SK-N-SH (cell line): ENCODE measurements around the gene ANGPTL8. TPM values are rescaled to one million over a fixed set of nuclear protein-coding genes. Genes with fewer than 3 reads are reported as not detected.

Experiments used
- CTCF ChIA-PET: fragments of 300-600, 350-600 bp; formaldehyde crosslinking; extraction: SDS; loops from one replicate; lab custom pipeline; 2021; lab: Yijun Ruan, JAX
- POLR2A ChIA-PET: fragments of 350-600 bp; sonication (Branson Sonifier 250); formaldehyde crosslinking; extraction: SDS; loops from one replicate; lab custom pipeline; 2020; ENCODE audit warnings: antibody characterized with exemption, inconsistent platforms; lab: Yijun Ruan, JAX
- DNase-seq: peaks from one replicate; pipeline ENCODE4 v3.0.0; 2012
- H2AFZ ChIP-seq: fragments of 200-600 bp; sonication (generic); 2 replicates; pipeline ENCODE4 v1.8.1; 2016; ENCODE audit warnings: antibody characterized with exemption, mild to moderate bottlenecking, low read depth
- H3F3A ChIP-seq: fragments of 200-600 bp; sonication (generic); replicated peaks from 2 replicates; pipeline ENCODE3; 2016; ENCODE audit warnings: antibody characterized with exemption, mild to moderate bottlenecking; ENCODE audit not compliant: insufficient read depth
- H3K27ac ChIP-seq, 2 experiments: fragments of 200-500 bp in 1 of 2; fragments of 200-600 bp in 1 of 2; sonication (Bioruptor generic) in 1 of 2; sonication (generic), shearing (Covaris generic) in 1 of 2; 2 replicates each; pipeline versions ENCODE4 v1.5.1 to v1.6.1; 2014 to 2016; ENCODE audit warnings: low read depth in 2 of 2, inconsistent platforms in 1 of 2, low read length in 1 of 2, mild to moderate bottlenecking in 1 of 2, mixed read lengths in 1 of 2
- H3K27me3 ChIP-seq: fragments of 200-600 bp; sonication (generic), shearing (Covaris generic); 2 replicates; pipeline ENCODE4 v1.6.1; 2016; ENCODE audit warnings: mixed run types; ENCODE audit not compliant: insufficient read depth
- H3K36me3 ChIP-seq, 2 experiments: fragments of 200-500 bp in 1 of 2; fragments of 200-600 bp in 1 of 2; sonication (Bioruptor generic) in 1 of 2; sonication (generic) in 1 of 2; replicated peaks in 1 of 2; 2 replicates each; pipeline versions ENCODE3 to v1.5.1; 2014 to 2016; ENCODE audit warnings: low read length in 1 of 2, mild to moderate bottlenecking in 1 of 2; ENCODE audit not compliant: insufficient read depth in 2 of 2, control insufficient read depth in 1 of 2
- H3K4me1 ChIP-seq, 2 experiments: fragments of 200-500 bp in 1 of 2; fragments of 200-600 bp in 1 of 2; sonication (Bioruptor generic) in 1 of 2; sonication (generic), shearing (Covaris generic) in 1 of 2; 2 replicates each; pipeline versions ENCODE4 v1.5.1 to v1.6.1; 2014 to 2016; ENCODE audit warnings: low read depth in 1 of 2, low read length in 1 of 2, mixed run types in 1 of 2; ENCODE audit not compliant: insufficient read depth in 2 of 2, control insufficient read depth in 1 of 2
- H3K4me2 ChIP-seq: fragments of 200-600 bp; sonication (generic), shearing (Covaris generic); 2 replicates; pipeline ENCODE4 v1.6.1; 2017; ENCODE audit warnings: mixed run types
- H3K4me3 ChIP-seq, 2 experiments: fragments of 200-500 bp in 1 of 2; fragments of 200-600 bp in 1 of 2; sonication (Bioruptor generic) in 1 of 2; sonication (generic), shearing (Covaris generic) in 1 of 2; 2 replicates each; pipeline versions ENCODE4 v1.5.1 to v1.8.1; 2014 to 2016; ENCODE audit warnings: low read depth in 2 of 2, inconsistent platforms in 1 of 2, low read length in 1 of 2, mild to moderate bottlenecking in 1 of 2, mixed read lengths in 1 of 2, moderate library complexity in 1 of 2
- H3K79me2 ChIP-seq: fragments of 200-600 bp; sonication (generic); 2 replicates; pipeline ENCODE4 v1.8.1; 2017; ENCODE audit warnings: mild to moderate bottlenecking; ENCODE audit not compliant: insufficient read depth
- H3K9ac ChIP-seq: fragments of 200-600 bp; sonication (generic); 2 replicates; pipeline ENCODE4 v1.6.1; 2017; ENCODE audit warnings: mixed run types
- H3K9me2 ChIP-seq: fragments of 200-600 bp; sonication (generic); 2 replicates; pipeline ENCODE4 v1.6.1; 2017; ENCODE audit warnings: mixed run types
- H3K9me3 ChIP-seq: fragments of 200-600 bp; sonication (generic); 2 replicates; pipeline ENCODE4 v1.6.1; 2017; ENCODE audit warnings: mixed run types, mild to moderate bottlenecking, moderate library complexity
- H4K20me1 ChIP-seq: fragments of 200-600 bp; sonication (generic); 2 replicates; pipeline ENCODE4 v1.6.1; 2017; ENCODE audit warnings: mild to moderate bottlenecking, mixed run types; ENCODE audit not compliant: insufficient read depth
- CHD2 ChIP-seq: fragments of 150-350 bp; IDR thresholded peaks from 2 replicates; pipeline ENCODE4 v1.6.1; 2018; ENCODE audit warnings: low read length; ENCODE audit not compliant: partially characterized antibody
- ELF1 ChIP-seq: IDR thresholded peaks from 2 replicates; pipeline ENCODE4 v1.4.0; 2012
- EP300 ChIP-seq, 2 experiments: IDR thresholded peaks; 2 replicates each; pipeline versions ENCODE4 v1.4.0 to v1.6.1; 2012; ENCODE audit warnings: borderline replicate concordance in 1 of 2, low read depth in 1 of 2, low read length in 1 of 2
- FOSL2 ChIP-seq: IDR thresholded peaks from 2 replicates; pipeline ENCODE4 v1.4.0; 2012; ENCODE audit warnings: low read depth, mild to moderate bottlenecking, moderate library complexity, borderline replicate concordance
- FOXJ3 ChIP-seq: sonication (generic); formaldehyde crosslinking; IDR thresholded peaks from 2 replicates; pipeline ENCODE4 v1.5.1; 2020; ENCODE audit warnings: mild to moderate bottlenecking, missing genetic modification reagents
- FOXM1 ChIP-seq: IDR thresholded peaks from 2 replicates; pipeline ENCODE4 v1.4.0; 2012; ENCODE audit warnings: low read depth, mild to moderate bottlenecking
- GATA2 ChIP-seq: sonication (generic); formaldehyde crosslinking; IDR thresholded peaks from 2 replicates; pipeline ENCODE4 v1.5.0; 2020; ENCODE audit warnings: mild to moderate bottlenecking, missing genetic modification reagents
- IRF3 ChIP-seq: fragments of 150-350 bp; IDR thresholded peaks from 2 replicates; pipeline ENCODE4 v1.6.1; 2016; ENCODE audit warnings: mild to moderate bottlenecking, low read depth, low read length
- JUND ChIP-seq: IDR thresholded peaks from 2 replicates; pipeline ENCODE4 v1.4.0; 2012
- MEF2A ChIP-seq: IDR thresholded peaks from 2 replicates; pipeline ENCODE4 v1.4.0; 2012; ENCODE audit warnings: low read depth, borderline replicate concordance
- PBX3 ChIP-seq: IDR thresholded peaks from 2 replicates; pipeline ENCODE4; 2012
- POLR2AphosphoS5 ChIP-seq: IDR thresholded peaks from 2 replicates; pipeline ENCODE4 v1.6.1; 2012; ENCODE audit warnings: low read depth, low read length
- RAD21 ChIP-seq: IDR thresholded peaks from 2 replicates; pipeline ENCODE4 v1.6.1; 2012; ENCODE audit warnings: mild to moderate bottlenecking, low read length
- RCOR1 ChIP-seq: fragments of 150-350 bp; IDR thresholded peaks from 2 replicates; pipeline ENCODE4 v1.6.1; 2017; ENCODE audit warnings: antibody characterized with exemption, low read length
- RXRA ChIP-seq: IDR thresholded peaks from 2 replicates; pipeline ENCODE4 v1.4.0; 2012; ENCODE audit warnings: low read depth, mild to moderate bottlenecking, borderline replicate concordance
- SIN3A ChIP-seq: IDR thresholded peaks from 2 replicates; pipeline ENCODE4 v1.6.1; 2012; ENCODE audit warnings: low read depth, mild to moderate bottlenecking, low read length, moderate library complexity, borderline replicate concordance
- SMC3 ChIP-seq: IDR thresholded peaks from 2 replicates; pipeline ENCODE4 v1.6.1; 2012; ENCODE audit warnings: low read depth, low read length, improper control_type of control experiment
- TAF1 ChIP-seq: IDR thresholded peaks from 2 replicates; pipeline ENCODE4 v1.6.1; 2012; ENCODE audit warnings: low read depth, mild to moderate bottlenecking, low read length, moderate library complexity, borderline replicate concordance
- TCF12 ChIP-seq: IDR thresholded peaks from 2 replicates; pipeline ENCODE4 v1.4.0; 2012
- USF1 ChIP-seq: IDR thresholded peaks from 2 replicates; pipeline ENCODE4 v1.4.0; 2012; ENCODE audit warnings: low read depth, borderline replicate concordance
- USF2 ChIP-seq: fragments of 150-350 bp; IDR thresholded peaks from 2 replicates; pipeline ENCODE4 v1.6.1; 2017; ENCODE audit warnings: antibody characterized with exemption, low read length, low read depth, borderline replicate concordance
- YY1 ChIP-seq: IDR thresholded peaks from 2 replicates; pipeline ENCODE4 v1.4.0; 2012; ENCODE audit warnings: low read depth, mild to moderate bottlenecking
- WGBS: methylation state at CpG from one replicate; pipeline ENCODE4 v1.1.6; 2017; ENCODE audit warnings: low lambda C conversion rate; 5-methylcytosine and 5-hydroxymethylcytosine counted together
- polyA plus RNA-seq, 3 experiments: library from polyadenylated mRNA; depleted of rRNA; stranded (reverse); fragments of >200 nt; gene quantifications; 2 replicates each; pipeline ENCODE4 v1.2.3, GENCODE V29; 2012

Gene ANGPTL8
- polyA plus RNA-seq, 1 of the 3 experiments (the other 2 are of a cell fraction), result 0.21 TPM

GRCh38 chr19:11257846-11258380 lies 18.5 kb downstream of the ANGPTL8 start:
- TF ChIP-seq FOSL2, result no peak
- no peak for TF ChIP-seq IRF3
- TF ChIP-seq TCF12, result no peak
- TF ChIP-seq USF2, result no peak
- TF ChIP-seq TAF1, result no peak
- no peak for TF ChIP-seq RAD21
- no peak for TF ChIP-seq FOXM1
- no peak for TF ChIP-seq JUND
- TF ChIP-seq SMC3, result no peak
- TF ChIP-seq EP300 (IDR thresholded peaks at IDR 0.05; ENCODE audit: borderline replicate concordance in 1 of 2, low read depth in 1 of 2, low read length in 1 of 2), result no peak
- no peak for TF ChIP-seq POLR2AphosphoS5
- TF ChIP-seq SIN3A, result no peak
- TF ChIP-seq, all 33 proteins: peak for 0
- WGBS, result 94% methylated on average over 3 of the region's 3 CpGs
- no peak overlapping the region for H3K9ac ChIP-seq
- no peaks in the 10 kb centered on the region for H3K9me2 ChIP-seq
- no peak overlapping the region for H3K4me2 ChIP-seq
- no peaks in the 10 kb centered on the region for H3K27me3 ChIP-seq
- no peak overlapping the region for H3K27ac ChIP-seq
- H3K9me3 ChIP-seq, result no peaks in the 10 kb centered on the region
- DNase-seq, result no peak
- no peaks in the 10 kb centered on the region for H3K79me2 ChIP-seq
- H4K20me1 ChIP-seq, result no peaks in the 10 kb centered on the region
- CTCF ChIA-PET, result interaction anchor here (0.6 to 1.6 kb wide), 2 partner anchors 15 to 35 kb away, joined by 3 to 6 read pairs; no protein-coding TSS in a partner anchor
- H3F3A ChIP-seq, result no peaks in the 10 kb centered on the region
- H2AFZ ChIP-seq, result no peak overlapping the region
- no peaks in the 10 kb centered on the region for H3K36me3 ChIP-seq
- peaks cover 0 to 4% of the 10 kb centered on the region in 2 experiments; a peak in 1 of 4 replicates for H3K4me1 ChIP-seq
- POLR2A ChIA-PET, result no interaction called here
- no peak overlapping the region for H3K4me3 ChIP-seq

- POLR2A ChIA-PET, result no interaction called here
Observed at GRCh38 chr19:11260996-11261395, 21.6 kb downstream of the ANGPTL8 start.

More at GRCh38 chr19:11260996-11261395, 21.6 kb downstream of the ANGPTL8 start:
- no peak overlapping the region for H3K4me3 ChIP-seq
- WGBS, result 79% methylated on average over 5 of the region's 5 CpGs
- H3K4me2 ChIP-seq, result peak overlapping the region; percentile 96; the same call in 1 of the 2 replicates
- no peak overlapping the region for H3K9ac ChIP-seq
- CTCF ChIA-PET, result interaction anchor here (0.8 to 9.6 kb wide), 9 partner anchors 13 to 222 kb away, joined by 3 to 57 read pairs (median 4); no protein-coding TSS in a partner anchor
- H3K27ac ChIP-seq, result no peak overlapping the region
- TF ChIP-seq RAD21, result no peak
- TF ChIP-seq FOXJ3 (CRISPR knock-in tag), result no peak
- no peak for TF ChIP-seq RCOR1
- no peak for TF ChIP-seq GATA2
- TF ChIP-seq MEF2A, result no peak
- TF ChIP-seq RXRA, result no peak
- no peak for TF ChIP-seq EP300 (IDR thresholded peaks at IDR 0.05; ENCODE audit: borderline replicate concordance in 1 of 2, low read depth in 1 of 2, low read length in 1 of 2)
- no peak for TF ChIP-seq USF1
- TF ChIP-seq TAF1, result no peak
- no peak for TF ChIP-seq SMC3
- TF ChIP-seq YY1, result no peak
- no peak for TF ChIP-seq CHD2
- no peak for TF ChIP-seq POLR2AphosphoS5
- no peak for TF ChIP-seq TCF12
- no peak for TF ChIP-seq PBX3
- no peak for TF ChIP-seq JUND
- no peak for TF ChIP-seq USF2
- no peak for TF ChIP-seq ELF1
- TF ChIP-seq FOSL2, result no peak
- H3K79me2 ChIP-seq, result no peaks in the 10 kb centered on the region
- H3K36me3 ChIP-seq, result no peaks in the 10 kb centered on the region
- no peaks in the 10 kb centered on the region for H3F3A ChIP-seq
- no peaks in the 10 kb centered on the region for H4K20me1 ChIP-seq
- no peaks in the 10 kb centered on the region for H3K9me3 ChIP-seq
- peaks cover 0 to 4% of the 10 kb centered on the region in 2 experiments; a peak in 1 of 4 replicates for H3K4me1 ChIP-seq
- H2AFZ ChIP-seq, result no peak overlapping the region
- no peak for DNase-seq
- H3K9me2 ChIP-seq, result no peaks in the 10 kb centered on the region
- no peaks in the 10 kb centered on the region for H3K27me3 ChIP-seq
